HG03469 (cell line): Measurements from ENCODE around the gene HEATR1.
A peak's percentile ranks its signal among the peaks of the same experiment; 100 is the strongest.

Source experiments
- ATAC-seq: cut with Tn5 transposase; IDR thresholded peaks from one replicate; pipeline ENCODE4 v1.9.1; 2021; ENCODE audit warnings: mild to moderate bottlenecking, moderate library complexity, moderate number of reproducible peaks; ENCODE audit not compliant: unreplicated experiment

The HEATR1 gene

DNA sequence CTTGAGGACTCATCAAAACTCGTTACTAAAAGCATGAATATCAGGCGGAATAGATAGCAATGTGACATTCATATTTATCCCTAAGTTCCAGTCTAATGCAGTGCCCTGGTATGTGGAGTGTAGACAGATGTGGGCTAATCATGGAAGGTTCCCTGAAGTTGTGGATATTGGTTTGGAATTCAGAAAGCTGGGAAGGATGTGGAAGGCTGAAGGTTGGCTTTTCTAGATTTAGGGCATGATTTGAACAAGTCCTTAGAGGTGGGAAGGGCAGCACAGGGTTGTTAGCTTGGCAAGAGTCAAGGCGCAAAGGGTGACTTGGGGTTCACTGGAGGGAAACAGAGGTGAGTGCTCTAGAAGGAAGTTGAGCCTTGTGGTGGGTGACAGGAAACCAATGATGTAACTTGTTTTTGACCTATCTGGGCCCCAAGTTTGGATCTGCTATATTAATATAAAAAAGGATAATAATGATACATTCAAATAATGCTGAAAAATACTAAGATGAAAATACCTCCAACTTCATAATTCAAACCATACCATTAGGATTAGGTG is 58.6 kb downstream of the HEATR1 start:
- ATAC-seq = no peak

GRCh38 chr1:236543065-236543669 is 61.1 kb downstream of the HEATR1 start:
- no peak for ATAC-seq

DNA sequence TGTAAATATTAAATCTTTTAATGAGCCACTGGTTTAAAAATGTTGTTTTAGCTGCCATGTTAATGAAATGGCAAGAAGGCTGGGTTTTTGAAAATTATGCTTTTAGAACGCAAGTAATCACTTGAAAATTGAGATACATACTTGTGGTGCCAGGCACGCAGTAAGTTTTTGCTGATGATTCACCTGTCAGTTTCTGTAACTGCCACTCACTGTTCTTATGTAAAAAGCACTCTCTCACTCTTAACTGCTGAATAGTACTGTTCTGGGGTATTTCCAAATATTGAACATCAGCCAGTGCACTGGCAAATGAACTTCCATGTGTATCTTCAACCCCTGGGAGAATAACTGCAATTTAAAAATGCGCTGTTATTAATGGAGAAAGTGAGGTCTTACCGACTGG is 62.6 kb downstream of the HEATR1 start:
- no peak for ATAC-seq

DNA sequence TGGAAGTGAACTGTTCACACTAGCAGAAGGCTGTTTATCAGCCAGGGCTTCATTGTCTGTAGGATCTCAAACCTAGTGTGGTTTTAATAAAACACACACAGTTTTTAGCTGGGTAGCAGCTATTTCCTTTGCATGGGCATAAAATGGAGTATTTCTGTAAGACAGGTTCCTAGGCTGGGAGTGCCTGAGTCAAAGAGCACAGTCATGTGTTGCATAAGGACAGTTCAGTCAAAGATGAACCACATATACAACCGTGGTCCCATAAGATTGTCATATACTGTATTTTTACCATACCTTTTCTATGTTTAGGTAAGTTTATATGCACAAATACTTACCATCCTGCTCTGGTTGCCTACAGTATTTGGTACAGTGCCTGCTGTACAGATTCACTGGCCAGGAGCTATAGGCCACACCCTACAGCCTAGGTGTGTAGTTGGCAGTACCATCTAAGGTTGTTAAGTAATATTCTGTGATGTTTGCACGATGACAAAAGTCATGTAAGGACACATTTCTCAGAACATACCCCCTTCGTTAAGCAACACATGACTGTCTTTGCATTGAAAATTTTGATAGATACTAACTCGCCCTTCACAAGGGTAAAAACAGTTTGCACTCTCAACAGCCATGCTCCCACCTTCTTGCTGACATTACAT is 63.4 kb downstream of the HEATR1 start:
- no peak for ATAC-seq

GRCh38 chr1:236536540-236536939 is 67.8 kb downstream of the HEATR1 start:
- no peak for ATAC-seq

- ATAC-seq = no peak
Measured at GRCh38 chr1:236535662-236536161, 68.6 kb downstream of the HEATR1 start.

DNA sequence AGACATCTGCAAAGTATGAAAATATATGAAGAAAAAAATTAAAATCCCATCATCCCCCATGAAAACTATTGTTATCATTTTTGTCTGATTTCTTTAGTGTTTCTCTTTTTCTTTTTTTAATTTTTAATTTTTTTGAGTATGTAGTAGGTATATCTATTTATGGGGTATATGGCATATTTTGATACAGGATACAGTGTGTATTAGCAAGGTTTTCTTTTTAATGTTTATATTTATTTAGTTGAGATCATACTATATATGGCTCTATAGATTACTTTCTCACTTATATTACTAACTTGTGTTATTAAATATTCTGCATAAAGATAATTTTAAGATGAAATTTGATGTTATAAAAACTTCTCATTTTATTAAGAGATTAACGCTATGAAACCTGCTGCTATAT is 69.1 kb downstream of the HEATR1 start:
- ATAC-seq = no peak

DNA sequence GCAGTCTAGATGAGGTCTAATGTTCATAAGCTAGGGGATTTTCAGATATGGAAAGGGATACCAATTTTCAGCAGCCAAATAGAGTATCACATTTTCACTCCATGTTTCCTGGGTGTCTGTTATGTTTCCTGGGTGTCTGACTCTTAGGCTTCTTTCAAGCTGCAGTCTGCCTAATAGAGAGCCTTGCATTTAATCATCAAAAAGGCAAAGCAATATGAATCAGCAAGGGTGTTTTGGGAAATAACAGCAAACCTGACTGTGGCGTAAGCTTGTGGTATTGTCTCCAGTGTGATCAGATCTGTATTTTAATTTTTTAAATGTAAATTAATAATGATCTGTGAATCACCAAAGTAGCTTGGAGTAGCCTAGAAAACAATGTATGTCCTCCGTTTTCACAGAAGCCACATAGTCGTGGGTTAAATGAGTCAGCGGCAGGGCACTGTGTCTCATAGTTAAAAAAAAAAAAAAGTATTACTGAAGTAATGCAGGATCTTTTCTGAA is 70.1 kb downstream of the HEATR1 start:
- ATAC-seq = no peak

GRCh38 chr1:236532850-236533249 is 71.5 kb downstream of the HEATR1 start:
- ATAC-seq = no peak

GRCh38 chr1:236530959-236531358 is 73.4 kb downstream of the HEATR1 start:
- ATAC-seq = no peak

GRCh38 chr1:236530286-236530685 is 74.0 kb downstream of the HEATR1 start:
- no peak for ATAC-seq

DNA sequence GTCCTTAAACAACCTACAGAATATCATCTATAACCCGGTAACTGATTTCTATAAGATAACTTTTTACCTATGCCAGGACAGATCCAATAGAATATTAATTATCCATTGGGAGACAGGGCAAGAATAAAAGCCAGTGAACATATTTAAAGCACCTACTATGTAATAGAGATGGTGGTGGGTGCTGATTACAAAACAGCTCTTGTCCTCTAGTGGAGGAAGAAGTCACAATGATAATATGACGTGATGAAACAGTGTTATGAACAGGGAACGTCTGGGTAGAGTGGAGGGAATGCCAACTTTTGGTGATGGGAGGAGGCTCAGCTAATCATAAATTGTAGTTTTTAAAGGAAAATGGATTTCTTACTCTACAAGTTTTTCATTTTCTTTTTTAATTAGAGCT is 78.2 kb downstream of the HEATR1 start:
- ATAC-seq = no peak

- ATAC-seq = peak; percentile 3
Measured at GRCh38 chr1:236524895-236525184, 79.5 kb downstream of the HEATR1 start.

- ATAC-seq = peak; percentile 95
Measured at GRCh38 chr1:236524142-236524894, 80.0 kb downstream of the HEATR1 start.

DNA sequence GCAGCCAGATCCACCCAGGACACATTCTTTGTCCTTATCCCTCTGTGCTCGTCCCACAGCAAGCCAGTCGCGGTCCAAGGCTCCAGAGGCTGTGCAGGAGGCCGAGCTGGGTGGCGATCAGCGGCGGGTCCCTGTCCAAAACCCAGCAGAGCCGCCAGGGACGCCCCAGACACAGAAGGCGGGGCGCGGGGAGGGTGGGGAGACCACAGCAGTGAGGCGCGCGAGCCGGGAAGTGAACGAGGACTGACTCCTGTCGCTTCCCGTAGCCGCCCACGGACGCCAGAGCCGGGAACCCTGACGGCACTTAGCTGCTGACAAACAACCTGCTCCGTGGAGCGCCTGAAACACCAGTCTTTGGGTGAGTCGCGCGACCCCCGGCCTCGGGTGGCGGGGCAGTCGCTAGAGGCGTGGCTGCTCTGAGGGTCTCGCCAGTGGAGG is 80.6 kb downstream of the HEATR1 start, which contains the start of gene LGALS8:
Gene LGALS8, plus strand, starts transcription at position 279 of the 438 bp plus-strand sequence. CDS start 2,089 bp downstream, outside the sequence.
- peak; percentile 31 for ATAC-seq

DNA sequence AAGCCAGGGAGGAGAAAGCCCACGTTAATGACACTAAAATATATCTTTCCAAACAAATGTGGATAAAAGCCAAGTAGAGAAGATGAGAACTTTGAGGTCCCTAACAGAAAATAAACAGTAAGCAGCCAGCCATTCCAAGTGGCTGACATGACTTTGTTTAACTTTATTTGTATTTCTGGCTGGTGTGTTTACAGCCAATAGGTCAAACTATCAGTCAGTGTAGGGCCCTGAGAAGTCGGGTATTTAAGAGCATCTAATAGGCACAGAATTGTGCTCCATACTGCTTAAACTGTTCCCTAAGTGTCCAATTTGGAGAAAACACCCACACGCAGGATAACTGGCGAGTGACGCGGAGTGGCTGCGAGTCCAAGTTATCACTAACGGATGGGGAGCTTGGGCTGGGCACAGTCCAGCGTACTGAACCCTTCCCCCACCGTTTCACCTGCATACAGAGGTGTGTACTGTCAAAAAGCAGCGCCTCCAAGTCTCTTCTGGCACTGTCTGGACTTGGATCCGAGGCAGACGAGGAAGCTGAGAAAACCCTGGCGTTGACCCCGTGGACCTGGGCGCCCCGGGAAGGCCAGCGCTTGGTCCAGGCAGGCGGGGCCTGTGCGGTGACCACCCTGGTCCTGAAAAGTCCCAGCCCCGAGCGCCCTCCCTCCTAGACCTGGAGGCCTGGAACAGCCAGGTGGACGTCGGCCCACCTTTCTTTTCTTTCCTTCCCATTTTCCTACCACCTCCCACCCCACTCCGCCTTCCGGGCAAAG is 81.2 kb downstream of the HEATR1 start:
- ATAC-seq = no peak

- no peak for ATAC-seq
Measured at GRCh38 chr1:236520445-236521005, 83.8 kb downstream of the HEATR1 start.

DNA sequence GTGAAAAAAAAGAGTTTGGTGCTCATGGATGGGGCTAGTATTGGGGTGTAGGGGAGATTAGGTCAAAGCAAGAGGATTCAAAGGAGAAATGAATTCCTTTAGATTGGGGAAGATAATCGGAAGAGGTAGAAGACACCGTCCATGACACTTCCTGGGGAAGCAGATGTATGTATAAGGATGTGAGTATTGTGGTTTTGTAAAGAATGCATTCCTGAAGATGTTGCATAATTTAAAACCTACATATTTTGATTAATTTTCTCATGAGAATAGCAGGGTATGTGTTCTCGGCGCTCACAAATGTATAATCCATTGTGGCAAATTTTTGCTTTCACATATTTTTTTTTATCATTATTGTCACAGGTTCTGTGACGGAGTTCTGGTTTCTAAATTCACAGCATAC is 86.0 kb downstream of the HEATR1 start:
- ATAC-seq = no peak

GRCh38 chr1:236516929-236517704 is 87.2 kb downstream of the HEATR1 start:
- ATAC-seq = no peak
